Calu3 (cell line): Measurements from ENCODE around the gene VPS13D. TPM values are rescaled to one million over a fixed set of nuclear protein-coding genes. Genes with fewer than 3 reads are reported as not detected.

Experiments
- BruUV-seq: library from RNA; stranded (reverse); fragments of 400-500 nt; replicated peaks from 2 replicates; lab custom pipeline; 2021; lab: Mats Ljungman, UMichigan
- CTCF ChIA-PET: fragments of 300-600 bp; sonication (Branson Sonifier 250); formaldehyde crosslinking; loops from one replicate; lab custom pipeline; 2022; ENCODE audit warnings: antibody characterized with exemption; lab: Charles Lee
- DNase-seq: peaks from one replicate; pipeline ENCODE4 v3.0.0; 2022
- H3K27ac Mint-ChIP-seq: one replicate; pipeline ENCODE4 v1.8.0; 2022; ENCODE audit warnings: mixed read lengths; ENCODE audit not compliant: unreplicated experiment
- H3K27me3 Mint-ChIP-seq: one replicate; pipeline ENCODE4 v1.8.0; 2022; ENCODE audit warnings: mixed read lengths; ENCODE audit not compliant: unreplicated experiment
- H3K36me3 Mint-ChIP-seq: one replicate; pipeline ENCODE4 v1.8.0; 2022; ENCODE audit warnings: mild to moderate bottlenecking, moderate library complexity, mixed read lengths; ENCODE audit not compliant: insufficient read depth, unreplicated experiment
- H3K4me1 Mint-ChIP-seq: one replicate; pipeline ENCODE4 v1.8.0; 2022; ENCODE audit warnings: mild to moderate bottlenecking, low read depth, mixed read lengths; ENCODE audit not compliant: unreplicated experiment
- H3K4me3 Mint-ChIP-seq: one replicate; pipeline ENCODE4 v1.8.0; 2022; ENCODE audit warnings: mild to moderate bottlenecking, low read depth, moderate library complexity, mixed read lengths; ENCODE audit not compliant: unreplicated experiment
- H3K9me3 Mint-ChIP-seq: one replicate; pipeline ENCODE4 v1.8.0; 2022; ENCODE audit warnings: low read depth, mixed read lengths; ENCODE audit not compliant: unreplicated experiment
- CTCF ChIP-seq: fragments of 200-600 bp; IDR thresholded peaks from one replicate; pipeline ENCODE4 v1.8.0; 2022; ENCODE audit warnings: antibody characterized with exemption; ENCODE audit not compliant: unreplicated experiment
- intact Hi-C: fragments of 100-400 bp; cut with micrococcal nuclease; formaldehyde crosslinking; loops from one replicate; pipeline ENCODE4 v1.10.0; 2022; ENCODE audit not compliant: unreplicated experiment
- total RNA-seq: library from RNA; stranded (reverse); gene quantifications from 2 replicates; pipeline ENCODE4 v1.2.3, GENCODE V29; 2022

Gene VPS13D
- total RNA-seq, 1 experiment from 2014 or later = 30.6 TPM

GRCh38 chr1:12202190-12202497 is 27.7 kb upstream of the VPS13D start:
- Mint-ChIP-seq H3K4me1 (no peaks in the 10 kb centered on the region), H3K4me3 (no peak overlapping the region), H3K27ac (no peak overlapping the region), H3K27me3 (peaks cover 13% of the 10 kb centered on the region), H3K36me3 (no peaks in the 10 kb centered on the region), H3K9me3 (no peaks in the 10 kb centered on the region)
- no TSS peak for BruUV-seq
- DNase-seq = no peak
- CTCF ChIA-PET = interaction anchor here (1.7 kb wide), 1 partner anchor 77 kb away, joined by 8 read pairs; no protein-coding TSS in a partner anchor
- no peak for TF ChIP-seq CTCF
- intact Hi-C loops = no loop called here

GRCh38 chr1:12202577-12202976 is 27.3 kb upstream of the VPS13D start:
- no TSS peak for BruUV-seq
- H3K9me3 Mint-ChIP-seq = no peaks in the 10 kb centered on the region

GRCh38 chr1:12203216-12204007 is 26.4 kb upstream of the VPS13D start:
- H3K27me3 Mint-ChIP-seq = peaks cover 13% of the 10 kb centered on the region
- H3K9me3 Mint-ChIP-seq = no peaks in the 10 kb centered on the region
- BruUV-seq = no TSS peak
- TF ChIP-seq CTCF = no peak
- no peaks in the 10 kb centered on the region for H3K36me3 Mint-ChIP-seq
- CTCF ChIA-PET = interaction anchor here (0.7 kb wide), 1 partner anchor 66 kb away, joined by 4 read pairs; no protein-coding TSS in a partner anchor
- intact Hi-C loops = no loop called here
- no peak overlapping the region for H3K27ac Mint-ChIP-seq
- DNase-seq = no peak
- no peak overlapping the region for H3K4me3 Mint-ChIP-seq
- H3K4me1 Mint-ChIP-seq = no peaks in the 10 kb centered on the region

More at GRCh38 chr1:12202577-12202976, 27.3 kb upstream of the VPS13D start:
- Mint-ChIP-seq H3K27ac (no peak overlapping the region), H3K4me1 (no peaks in the 10 kb centered on the region), H3K4me3 (no peak overlapping the region), H3K27me3 (peaks cover 13% of the 10 kb centered on the region), H3K36me3 (no peaks in the 10 kb centered on the region)
- CTCF ChIA-PET = no interaction called here
- no peak for TF ChIP-seq CTCF
- intact Hi-C loops = no loop called here
- DNase-seq = no peak

GRCh38 chr1:12204140-12204539 is 25.7 kb upstream of the VPS13D start:
- no peak overlapping the region for H3K4me3 Mint-ChIP-seq
- H3K9me3 Mint-ChIP-seq = no peaks in the 10 kb centered on the region
- H3K27me3 Mint-ChIP-seq = peaks cover 13% of the 10 kb centered on the region
- intact Hi-C loops = no loop called here
- H3K36me3 Mint-ChIP-seq = no peaks in the 10 kb centered on the region
- DNase-seq = no peak
- CTCF ChIA-PET = no interaction called here
- no peak overlapping the region for H3K27ac Mint-ChIP-seq
- no peak for TF ChIP-seq CTCF
- no peaks in the 10 kb centered on the region for H3K4me1 Mint-ChIP-seq
- BruUV-seq = no TSS peak
